Hepatocyte (in vitro differentiated cells): ENCODE data around the gene ITGA7.

Experiments
- CTCF ChIP-seq: fragments of 200-600 bp; sonication (generic); IDR thresholded peaks from 2 replicates; pipeline ENCODE4 v1.5.1; 2016; ENCODE audit warnings: antibody characterized with exemption, mild to moderate bottlenecking; ENCODE audit not compliant: poor library complexity
- EZH2 ChIP-seq: fragments of 200-600 bp; sonication (generic); IDR thresholded peaks from 2 replicates; pipeline ENCODE4 v1.6.1; 2016; ENCODE audit warnings: antibody characterized with exemption, mild to moderate bottlenecking, borderline replicate concordance

- TF ChIP-seq CTCF = no peak
- TF ChIP-seq EZH2 = no peak
These were observed 41.2 kb downstream of the ITGA7 start for GRCh38 chr12:55666508-55666907.
